Measurements from ENCODE around the gene SDSL. TPM values are rescaled to one million over a fixed set of nuclear protein-coding genes. Genes with fewer than 3 reads are reported as not detected.

The SDSL gene
- polyA plus RNA-seq = 1 to 10 TPM; 1.1 to 3.9 (median 2.7) TPM

- Mint-ChIP-seq H3K4me3 (peak within 1 kb of the TSS; percentile 27 to 97 (median 75)), H3K27me3 (ENCODE audit: low read depth in 3 of 3) (peaks cover 0 to 6% (median 4%) of the 10 kb centered on the region in 3 donors), H3K4me1 (peaks cover 0 to 2% of the 10 kb centered on the region in 2 donors), H3K9me3 (no peaks in the 10 kb centered on the region), H3K27ac (peak within 1 kb of the TSS in 3 of 6 donors; percentile 81 to 96 (median 82)), H3K36me3 (no peaks in the 10 kb centered on the region)
- DNase-seq = peak in 1 of 3 donors; percentile 47
These were observed at the start of gene SDSL for GRCh38 chr12:113422030-113422885. Gene SDSL (plus strand): TSS chr12:113422380. CDS start chr12:113427983, 5,603 bp downstream.

- no peak for DNase-seq
- Mint-ChIP-seq H3K36me3 (peaks cover 0 to 23% (median 16%) of the 10 kb centered on the region in 3 donors), H3K4me3 (no peak overlapping the region), H3K27ac (no peak overlapping the region), H3K9me3 (no peaks in the 10 kb centered on the region), H3K4me1 (peaks cover 0 to under 1% of the 10 kb centered on the region in 2 donors), H3K27me3 (ENCODE audit: low read depth in 3 of 3) (no peaks in the 10 kb centered on the region)
These were observed 48.7 kb upstream of the SDSL start for GRCh38 chr12:113373440-113373839.

- H3K27ac Mint-ChIP-seq = no peak overlapping the region
- H3K9me3 Mint-ChIP-seq = no peaks in the 10 kb centered on the region
- no peaks in the 10 kb centered on the region for H3K4me1 Mint-ChIP-seq
- H3K27me3 Mint-ChIP-seq (ENCODE audit: low read depth in 3 of 3) = no peaks in the 10 kb centered on the region
- H3K36me3 Mint-ChIP-seq = peaks cover 0 to 23% (median 16%) of the 10 kb centered on the region in 3 donors
- no peak overlapping the region for H3K4me3 Mint-ChIP-seq
- no peak for DNase-seq
These were observed 48.2 kb upstream of the SDSL start for GRCh38 chr12:113373969-113374368.

GRCh38 chr12:113374823-113375428 lies 47.3 kb upstream of the SDSL start:
- DNase-seq = no peak
- Mint-ChIP-seq H3K36me3 (peaks cover 0 to 23% (median 16%) of the 10 kb centered on the region in 3 donors), H3K9me3 (no peaks in the 10 kb centered on the region)

GRCh38 chr12:113378291-113378690 lies 43.9 kb upstream of the SDSL start:
- Mint-ChIP-seq H3K4me1 (no peaks in the 10 kb centered on the region), H3K27ac (no peak overlapping the region), H3K9me3 (no peaks in the 10 kb centered on the region), H3K4me3 (no peak overlapping the region), H3K36me3 (peaks cover 3 to 20% (median 13%) of the 10 kb centered on the region in 3 donors), H3K27me3 (ENCODE audit: low read depth in 3 of 3) (no peaks in the 10 kb centered on the region)
- no peak for DNase-seq

More at GRCh38 chr12:113374823-113375428, 47.3 kb upstream of the SDSL start:
- no peaks in the 10 kb centered on the region for H3K4me1 Mint-ChIP-seq
- no peak overlapping the region for H3K27ac Mint-ChIP-seq
- no peak overlapping the region for H3K4me3 Mint-ChIP-seq
- no peaks in the 10 kb centered on the region for H3K27me3 Mint-ChIP-seq (ENCODE audit: low read depth in 3 of 3)

- H3K27me3 Mint-ChIP-seq (ENCODE audit: low read depth in 3 of 3) = peaks cover 0 to 1% (median 0%) of the 10 kb centered on the region in 3 donors
- peaks cover 3 to 9% (median 7%) of the 10 kb centered on the region in 3 donors for H3K36me3 Mint-ChIP-seq
- no peaks in the 10 kb centered on the region for H3K4me1 Mint-ChIP-seq
- no peaks in the 10 kb centered on the region for H3K9me3 Mint-ChIP-seq
- no peak overlapping the region for H3K27ac Mint-ChIP-seq
- no peak overlapping the region for H3K4me3 Mint-ChIP-seq
- no peak for DNase-seq
These were observed 41.0 kb upstream of the SDSL start for GRCh38 chr12:113381220-113381619.

- DNase-seq = no peak
- Mint-ChIP-seq H3K4me1 (no peaks in the 10 kb centered on the region), H3K27me3 (ENCODE audit: low read depth in 3 of 3) (peaks cover 0 to 1% (median under 1%) of the 10 kb centered on the region in 3 donors), H3K4me3 (no peak overlapping the region), H3K36me3 (peaks cover 3 to 10% (median 4%) of the 10 kb centered on the region in 3 donors), H3K27ac (no peak overlapping the region), H3K9me3 (no peaks in the 10 kb centered on the region)
These were observed 40.0 kb upstream of the SDSL start for GRCh38 chr12:113382206-113382605.

- Mint-ChIP-seq H3K27me3 (ENCODE audit: low read depth in 3 of 3) (peaks cover 0 to 2% (median 1%) of the 10 kb centered on the region in 3 donors), H3K4me3 (no peak overlapping the region), H3K4me1 (no peaks in the 10 kb centered on the region), H3K9me3 (no peaks in the 10 kb centered on the region), H3K36me3 (peaks cover 0 to 14% (median 3%) of the 10 kb centered on the region in 3 donors), H3K27ac (no peak overlapping the region)
- no peak for DNase-seq
These were observed 37.4 kb upstream of the SDSL start for GRCh38 chr12:113384778-113385177.

GRCh38 chr12:113385282-113385882 lies 36.8 kb upstream of the SDSL start:
- H3K4me1 Mint-ChIP-seq = no peaks in the 10 kb centered on the region
- peaks cover 0 to 14% (median 3%) of the 10 kb centered on the region in 3 donors for H3K36me3 Mint-ChIP-seq
- H3K27ac Mint-ChIP-seq = no peak overlapping the region
- no peak for DNase-seq
- no peak overlapping the region for H3K4me3 Mint-ChIP-seq
- no peaks in the 10 kb centered on the region for H3K9me3 Mint-ChIP-seq
- H3K27me3 Mint-ChIP-seq (ENCODE audit: low read depth in 3 of 3) = peaks cover 0 to 2% (median 1%) of the 10 kb centered on the region in 3 donors

GRCh38 chr12:113386866-113387566 lies 35.2 kb upstream of the SDSL start:
- Mint-ChIP-seq H3K4me3 (no peak overlapping the region), H3K27me3 (ENCODE audit: low read depth in 3 of 3) (peaks cover 0 to 2% (median 1%) of the 10 kb centered on the region in 3 donors), H3K4me1 (no peaks in the 10 kb centered on the region), H3K36me3 (peaks cover 0 to 17% (median 0%) of the 10 kb centered on the region in 3 donors), H3K9me3 (no peaks in the 10 kb centered on the region), H3K27ac (no peak overlapping the region)
- no peak for DNase-seq

GRCh38 chr12:113387631-113388030 lies 34.5 kb upstream of the SDSL start:
- H3K9me3 Mint-ChIP-seq = no peaks in the 10 kb centered on the region
- DNase-seq = no peak
- peaks cover 0 to 17% (median 0%) of the 10 kb centered on the region in 3 donors for H3K36me3 Mint-ChIP-seq

GRCh38 chr12:113388351-113388750 lies 33.8 kb upstream of the SDSL start:
- H3K4me1 Mint-ChIP-seq = no peaks in the 10 kb centered on the region
- no peak overlapping the region for H3K27ac Mint-ChIP-seq
- no peak overlapping the region for H3K4me3 Mint-ChIP-seq

More at GRCh38 chr12:113387631-113388030, 34.5 kb upstream of the SDSL start:
- no peak overlapping the region for H3K4me3 Mint-ChIP-seq
- H3K27ac Mint-ChIP-seq = no peak overlapping the region
- H3K27me3 Mint-ChIP-seq (ENCODE audit: low read depth in 3 of 3) = peaks cover 0 to 2% (median 1%) of the 10 kb centered on the region in 3 donors
- no peaks in the 10 kb centered on the region for H3K4me1 Mint-ChIP-seq

More at GRCh38 chr12:113388351-113388750, 33.8 kb upstream of the SDSL start:
- peaks cover 0 to 17% (median 0%) of the 10 kb centered on the region in 3 donors for H3K36me3 Mint-ChIP-seq
- no peak for DNase-seq
- H3K27me3 Mint-ChIP-seq (ENCODE audit: low read depth in 3 of 3) = peaks cover 0 to 2% (median 1%) of the 10 kb centered on the region in 3 donors
- no peaks in the 10 kb centered on the region for H3K9me3 Mint-ChIP-seq

All from immature natural killer cell (primary cell).